ENCODE results near the gene LRP4.

- TF ChIP-seq, protein P1, sequence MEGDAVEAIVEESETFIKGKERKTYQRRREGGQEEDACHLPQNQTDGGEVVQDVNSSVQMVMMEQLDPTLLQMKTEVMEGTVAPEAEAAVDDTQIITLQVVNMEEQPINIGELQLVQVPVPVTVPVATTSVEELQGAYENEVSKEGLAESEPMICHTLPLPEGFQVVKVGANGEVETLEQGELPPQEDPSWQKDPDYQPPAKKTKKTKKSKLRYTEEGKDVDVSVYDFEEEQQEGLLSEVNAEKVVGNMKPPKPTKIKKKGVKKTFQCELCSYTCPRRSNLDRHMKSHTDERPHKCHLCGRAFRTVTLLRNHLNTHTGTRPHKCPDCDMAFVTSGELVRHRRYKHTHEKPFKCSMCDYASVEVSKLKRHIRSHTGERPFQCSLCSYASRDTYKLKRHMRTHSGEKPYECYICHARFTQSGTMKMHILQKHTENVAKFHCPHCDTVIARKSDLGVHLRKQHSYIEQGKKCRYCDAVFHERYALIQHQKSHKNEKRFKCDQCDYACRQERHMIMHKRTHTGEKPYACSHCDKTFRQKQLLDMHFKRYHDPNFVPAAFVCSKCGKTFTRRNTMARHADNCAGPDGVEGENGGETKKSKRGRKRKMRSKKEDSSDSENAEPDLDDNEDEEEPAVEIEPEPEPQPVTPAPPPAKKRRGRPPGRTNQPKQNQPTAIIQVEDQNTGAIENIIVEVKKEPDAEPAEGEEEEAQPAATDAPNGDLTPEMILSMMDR (IDR thresholded peaks at IDR 0.05): no peak
- TF ChIP-seq POLR2A (IDR thresholded peaks at IDR 0.05): no peak
Measured at GRCh38 chr11:46952553-46952952, 34.2 kb upstream of the LRP4 start.
